Measurements from ENCODE around the gene PARD3. TPM values are rescaled to one million over a fixed set of nuclear protein-coding genes. Genes with fewer than 3 reads are reported as not detected.

PARD3 gene
- total RNA-seq, 3 donors from 2014 or later: 48.2 to 93.7 (median 60.6) TPM

GRCh38 chr10:34413756-34414587 is 401.1 kb downstream of the PARD3 start:
- DNase-seq (ENCODE audit: low spot score in 2 of 2): no peak
- H3K4me3 ChIP-seq: no peak overlapping the region
- TF ChIP-seq POLR2A (IDR thresholded peaks at IDR 0.05) (no peak), POLR2AphosphoS5 (IDR thresholded peaks at IDR 0.05) (no peak), CTCF (IDR thresholded peaks at IDR 0.05) (no peak)
- no peak overlapping the region for H3K27ac ChIP-seq
- intact Hi-C loops (cut with DNase I; ENCODE audit: low total_unique reads): no loop called here
- H3K4me1 ChIP-seq: no peaks in the 10 kb centered on the region
- no peaks in the 10 kb centered on the region for H3K9me3 ChIP-seq
- H3K36me3 ChIP-seq: no peaks in the 10 kb centered on the region
- H3K27me3 ChIP-seq: no peaks in the 10 kb centered on the region

- no peak overlapping the region for H3K27ac ChIP-seq
- no peaks in the 10 kb centered on the region for H3K4me1 ChIP-seq
- H3K27me3 ChIP-seq: no peaks in the 10 kb centered on the region
- DNase-seq (ENCODE audit: low spot score in 2 of 2): no peak
- intact Hi-C loops (cut with DNase I; ENCODE audit: low total_unique reads): no loop called here
- H3K36me3 ChIP-seq: no peaks in the 10 kb centered on the region
- TF ChIP-seq POLR2A (IDR thresholded peaks at IDR 0.05) (no peak), POLR2AphosphoS5 (IDR thresholded peaks at IDR 0.05) (no peak), CTCF (IDR thresholded peaks at IDR 0.05) (no peak)
- no peak overlapping the region for H3K4me3 ChIP-seq
- no peaks in the 10 kb centered on the region for H3K9me3 ChIP-seq
These were observed 401.9 kb downstream of the PARD3 start for GRCh38 chr10:34413214-34413613.

GRCh38 chr10:34408956-34409355 is 406.1 kb downstream of the PARD3 start:
- Histone ChIP-seq H3K9me3 (no peaks in the 10 kb centered on the region), H3K27me3 (no peaks in the 10 kb centered on the region), H3K36me3 (no peaks in the 10 kb centered on the region), H3K27ac (no peak overlapping the region), H3K4me3 (no peak overlapping the region), H3K4me1 (no peaks in the 10 kb centered on the region)
- intact Hi-C loops (cut with DNase I; ENCODE audit: low total_unique reads): no loop called here
- TF ChIP-seq POLR2A (IDR thresholded peaks at IDR 0.05) (no peak), POLR2AphosphoS5 (IDR thresholded peaks at IDR 0.05) (no peak), CTCF (IDR thresholded peaks at IDR 0.05) (no peak)
- DNase-seq (ENCODE audit: low spot score in 2 of 2): no peak

GRCh38 chr10:34408381-34408780 is 406.7 kb downstream of the PARD3 start:
- Histone ChIP-seq H3K27me3 (no peaks in the 10 kb centered on the region), H3K36me3 (no peaks in the 10 kb centered on the region), H3K4me1 (no peaks in the 10 kb centered on the region), H3K4me3 (no peak overlapping the region), H3K27ac (no peak overlapping the region), H3K9me3 (no peaks in the 10 kb centered on the region)
- intact Hi-C loops (cut with DNase I; ENCODE audit: low total_unique reads): no loop called here
- TF ChIP-seq POLR2A (IDR thresholded peaks at IDR 0.05) (no peak), POLR2AphosphoS5 (IDR thresholded peaks at IDR 0.05) (no peak), CTCF (IDR thresholded peaks at IDR 0.05) (no peak)
- DNase-seq (ENCODE audit: low spot score in 2 of 2): no peak

GRCh38 chr10:34407324-34407805 is 407.7 kb downstream of the PARD3 start:
- H3K27me3 ChIP-seq: no peaks in the 10 kb centered on the region
- no peaks in the 10 kb centered on the region for H3K4me1 ChIP-seq
- no peak overlapping the region for H3K4me3 ChIP-seq
- no peaks in the 10 kb centered on the region for H3K9me3 ChIP-seq
- no peak for TF ChIP-seq CTCF (IDR thresholded peaks at IDR 0.05)
- no peak for TF ChIP-seq POLR2A (IDR thresholded peaks at IDR 0.05)
- TF ChIP-seq POLR2AphosphoS5 (IDR thresholded peaks at IDR 0.05): no peak
- H3K36me3 ChIP-seq: no peaks in the 10 kb centered on the region
- no peak overlapping the region for H3K27ac ChIP-seq
- intact Hi-C loops (cut with DNase I; ENCODE audit: low total_unique reads): no loop called here
- DNase-seq (ENCODE audit: low spot score in 2 of 2): no peak
